Right forelimb (tissue), 1 donor: Measurements from ENCODE around the gene SREBF1.

Experiments
- DNase-seq: peaks from one replicate; pipeline ENCODE4 v3.0.0-alpha.2; 2018

SREBF1 gene

GRCh38 chr17:17774009-17774881 is 62.5 kb downstream of the SREBF1 start:
- DNase-seq: no peak

- no peak for DNase-seq
Observed at GRCh38 chr17:17772231-17772630, 64.6 kb downstream of the SREBF1 start.

GRCh38 chr17:17771498-17772201 is 65.1 kb downstream of the SREBF1 start:
- no peak for DNase-seq

- no peak for DNase-seq
Observed at GRCh38 chr17:17770632-17771044, 66.1 kb downstream of the SREBF1 start.

- DNase-seq: no peak
Observed at GRCh38 chr17:17769869-17770631, 66.7 kb downstream of the SREBF1 start.

GRCh38 chr17:17768424-17769088 is 68.2 kb downstream of the SREBF1 start:
- DNase-seq: no peak

- no peak for DNase-seq
Observed at GRCh38 chr17:17767887-17768418, 68.8 kb downstream of the SREBF1 start.

- DNase-seq: no peak
Observed at GRCh38 chr17:17767154-17767869, 69.5 kb downstream of the SREBF1 start.

- DNase-seq: no peak
Observed at GRCh38 chr17:17766744-17767120, 70.1 kb downstream of the SREBF1 start.

GRCh38 chr17:17766077-17766743 is 70.6 kb downstream of the SREBF1 start:
- no peak for DNase-seq

- no peak for DNase-seq
Observed at GRCh38 chr17:17765359-17766076, 71.3 kb downstream of the SREBF1 start.

- DNase-seq: no peak
Observed at GRCh38 chr17:17763734-17764133, 73.1 kb downstream of the SREBF1 start.

- peak; percentile 49 for DNase-seq
Observed at GRCh38 chr17:17763136-17763535, 73.7 kb downstream of the SREBF1 start.

- no peak for DNase-seq
Observed at GRCh38 chr17:17762744-17763105, 74.1 kb downstream of the SREBF1 start.
